ENCODE data around the gene HEXD.
A peak's percentile ranks its signal among the peaks of the same experiment; 100 is the strongest.

The HEXD gene

DNA sequence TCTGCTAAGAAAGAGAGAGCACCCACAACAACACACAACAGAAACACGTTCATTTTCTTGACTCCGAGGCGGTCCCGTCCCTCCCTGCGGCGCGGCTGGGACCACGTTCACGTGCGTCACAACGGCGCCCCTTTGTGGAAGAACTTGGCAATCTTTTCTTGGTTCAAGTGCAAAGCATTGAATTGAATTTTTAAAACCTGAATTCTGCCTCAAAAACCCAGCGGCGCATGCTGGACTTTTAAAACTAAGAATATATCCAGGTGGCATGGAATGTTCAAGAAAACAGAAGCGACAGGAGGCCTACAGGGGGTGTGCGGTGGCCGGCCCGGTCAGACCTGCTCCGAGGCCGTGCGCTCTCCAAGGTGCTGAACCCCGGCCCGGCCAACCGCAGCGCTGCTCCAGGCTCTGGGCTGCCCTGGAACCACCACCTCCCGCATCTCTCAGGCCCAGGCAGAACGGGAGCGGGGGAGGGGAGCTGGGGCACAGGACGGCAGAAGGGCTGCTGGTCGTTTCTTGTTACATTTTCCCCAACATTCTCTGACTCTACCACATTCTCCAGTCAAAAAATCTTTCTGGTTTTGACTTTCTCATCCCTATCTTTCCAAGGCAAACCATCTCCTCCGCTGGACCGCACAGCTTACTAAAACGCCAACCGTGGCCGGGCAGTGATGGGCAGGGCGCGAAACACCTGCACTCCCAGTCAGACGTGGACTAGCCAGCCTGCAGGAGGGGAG is 3.4 kb upstream of the HEXD start:
- peak; percentile 33 to 57 (median 45) for DNase-seq (ENCODE audit: low read depth in 3 of 3, low spot score in 1 of 3)

DNA sequence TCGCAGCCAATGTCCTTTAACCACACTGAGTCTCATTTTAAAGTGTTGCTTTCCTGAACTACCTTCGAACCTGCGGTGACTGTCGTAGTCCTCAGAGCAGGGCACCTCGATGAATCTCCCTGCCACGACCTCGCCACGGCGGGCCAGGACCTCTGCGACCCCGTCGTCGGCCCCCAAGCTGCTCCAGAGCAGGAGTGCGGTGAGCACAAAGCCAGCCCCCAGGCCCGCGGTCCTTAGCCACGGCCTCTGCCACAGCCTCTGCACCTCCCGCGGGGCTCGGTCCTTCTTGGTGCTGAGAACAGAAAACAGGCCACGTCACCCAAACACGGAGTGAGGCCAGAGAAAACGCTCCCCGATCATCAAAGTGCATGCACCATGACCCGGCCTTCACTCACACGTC is 2.8 kb upstream of the HEXD start:
- DNase-seq (ENCODE audit: low read depth in 3 of 3, low spot score in 1 of 3) = no peak

DNA sequence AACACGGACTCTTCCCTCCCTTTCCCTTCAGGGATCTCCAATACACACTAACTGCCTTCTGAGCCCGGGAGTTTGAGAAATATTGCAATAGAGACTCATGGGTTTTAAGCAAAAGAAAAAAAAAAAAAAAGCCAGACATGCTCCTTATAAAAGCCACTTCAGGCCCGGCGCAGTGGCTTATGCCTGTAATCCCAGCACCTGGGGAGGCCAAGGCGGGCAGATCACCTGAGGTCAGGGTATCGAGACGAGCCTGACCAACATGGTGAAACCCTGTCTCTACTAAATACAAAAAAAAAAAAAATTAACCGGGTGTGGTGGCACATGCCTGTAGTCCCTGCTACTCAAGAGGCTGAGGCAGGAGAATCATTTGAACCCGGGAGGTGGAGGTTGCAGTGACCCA is 2.4 kb upstream of the HEXD start:
- no peak for DNase-seq (ENCODE audit: low read depth in 3 of 3, low spot score in 1 of 3)

DNA sequence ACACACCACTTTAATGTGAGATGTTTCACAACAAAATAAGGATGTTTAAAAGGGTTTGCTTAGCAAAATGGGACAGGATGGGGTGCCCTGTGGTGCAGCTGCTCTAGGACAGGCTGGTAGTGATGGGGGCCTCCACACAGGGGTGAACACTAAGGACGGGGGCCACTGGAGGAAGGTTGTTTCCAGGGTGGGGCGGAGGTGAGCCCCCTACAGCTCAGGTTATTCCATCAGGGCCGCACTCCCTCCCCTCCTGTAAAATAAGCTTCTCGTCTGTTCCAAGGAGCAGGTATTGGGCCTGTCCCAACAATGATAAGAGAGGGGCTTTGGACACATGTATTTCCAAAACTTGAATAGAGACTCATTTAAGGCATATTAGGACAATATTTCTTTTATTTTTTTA is 1.9 kb upstream of the HEXD start:
- no peak for DNase-seq (ENCODE audit: low read depth in 3 of 3, low spot score in 1 of 3)

DNA sequence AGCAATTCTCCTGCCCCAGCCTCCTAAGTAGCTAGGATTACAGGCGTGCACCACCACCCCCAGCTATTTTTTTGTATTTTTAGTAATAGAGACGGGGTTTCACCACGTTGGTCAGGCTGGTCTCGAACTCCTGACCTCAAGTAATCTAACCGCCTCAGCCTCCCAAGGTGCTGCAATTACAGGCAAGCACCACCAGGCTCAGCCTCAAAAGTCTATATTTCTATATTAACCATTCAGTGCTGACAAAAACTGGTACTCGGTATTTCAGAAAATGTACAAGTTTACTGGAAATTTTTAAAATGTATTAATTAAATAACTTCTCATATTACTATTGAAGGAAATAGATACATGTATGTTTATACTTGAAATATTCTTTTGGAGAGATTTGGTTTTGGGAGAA is 1.4 kb upstream of the HEXD start:
- no peak for DNase-seq (ENCODE audit: low read depth in 3 of 3, low spot score in 1 of 3)

DNA sequence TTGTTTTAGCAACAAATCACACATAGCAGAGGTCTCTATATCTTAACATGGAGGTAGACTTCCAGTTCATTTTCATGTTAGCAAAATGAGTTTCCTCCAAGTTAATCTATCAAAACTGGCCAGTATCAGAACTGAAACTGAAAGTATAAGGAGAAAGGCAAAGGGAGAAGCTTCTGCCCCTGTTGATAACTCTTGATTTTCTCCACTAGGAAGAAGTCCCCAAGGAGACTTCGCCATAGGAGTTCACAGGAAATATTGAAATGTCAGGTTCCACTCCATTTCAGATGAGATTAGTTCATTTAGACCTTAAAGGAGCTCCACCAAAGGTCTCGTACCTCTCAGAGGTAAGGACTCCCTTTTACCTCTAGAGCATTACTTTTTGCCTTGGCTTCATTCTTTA is 1.4 kb downstream of the HEXD start:
- no peak for DNase-seq (ENCODE audit: low read depth in 3 of 3, low spot score in 1 of 3)

DNA sequence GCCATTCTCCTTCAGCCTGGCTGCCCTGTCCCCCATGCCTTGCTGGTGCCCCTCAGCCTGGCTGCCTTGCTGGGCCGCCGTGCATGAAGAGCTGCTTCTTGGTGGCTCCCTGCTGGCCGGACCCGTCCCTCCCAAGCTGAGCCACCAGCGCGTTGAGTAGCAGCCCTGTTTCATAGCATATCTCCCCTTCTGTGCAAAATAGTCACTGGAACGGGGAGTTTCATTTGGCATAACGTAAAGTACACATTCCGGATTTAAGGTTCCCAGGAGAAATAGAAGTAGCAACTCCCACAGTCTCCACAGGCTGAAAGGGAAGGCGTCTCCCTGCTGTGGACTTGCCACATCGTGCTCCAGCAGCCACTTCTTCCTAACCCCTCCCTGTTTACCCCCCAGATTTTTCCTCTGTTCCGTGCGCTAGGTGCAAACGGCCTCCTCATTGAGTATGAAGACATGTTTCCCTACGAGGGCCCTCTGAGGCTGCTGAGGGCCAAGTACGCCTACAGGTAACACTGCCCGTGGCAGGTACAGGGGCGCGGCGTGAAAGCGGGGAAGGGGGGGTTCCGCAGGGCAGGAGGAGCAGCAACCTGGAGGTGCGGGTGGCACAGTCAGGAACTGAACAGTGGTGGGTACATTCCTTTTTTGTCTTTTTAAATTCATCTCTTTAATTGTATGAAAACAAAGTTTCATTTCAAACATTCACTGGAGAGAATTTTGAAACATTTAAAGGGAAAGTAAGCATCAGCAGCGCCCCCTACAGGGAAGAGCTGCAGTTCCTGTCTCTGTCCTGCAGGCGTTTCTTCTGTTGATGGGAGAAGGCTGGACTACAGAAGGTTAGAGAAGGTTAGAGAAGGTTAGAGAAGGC is 6.1 kb downstream of the HEXD start:
- DNase-seq (ENCODE audit: low read depth in 3 of 3, low spot score in 1 of 3) = peak in 1 of 3 donors; percentile 48

DNA sequence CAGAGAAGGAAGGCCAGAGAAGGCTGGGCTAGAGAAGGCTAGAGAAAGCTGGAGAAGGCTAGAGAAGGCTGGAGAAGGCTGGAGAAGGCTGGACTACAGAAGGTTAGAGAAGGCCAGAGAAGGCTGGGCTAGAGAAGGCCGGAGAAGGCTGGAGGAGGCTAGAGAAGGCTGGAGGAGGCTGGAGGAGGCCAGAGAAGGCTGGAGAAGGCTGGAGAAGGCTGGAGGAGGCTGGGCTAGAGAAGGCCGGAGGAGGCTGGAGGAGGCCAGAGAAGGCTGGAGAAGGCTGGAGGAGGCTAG is 6.7 kb downstream of the HEXD start:
- DNase-seq (ENCODE audit: low read depth in 3 of 3, low spot score in 1 of 3) = no peak

DNA sequence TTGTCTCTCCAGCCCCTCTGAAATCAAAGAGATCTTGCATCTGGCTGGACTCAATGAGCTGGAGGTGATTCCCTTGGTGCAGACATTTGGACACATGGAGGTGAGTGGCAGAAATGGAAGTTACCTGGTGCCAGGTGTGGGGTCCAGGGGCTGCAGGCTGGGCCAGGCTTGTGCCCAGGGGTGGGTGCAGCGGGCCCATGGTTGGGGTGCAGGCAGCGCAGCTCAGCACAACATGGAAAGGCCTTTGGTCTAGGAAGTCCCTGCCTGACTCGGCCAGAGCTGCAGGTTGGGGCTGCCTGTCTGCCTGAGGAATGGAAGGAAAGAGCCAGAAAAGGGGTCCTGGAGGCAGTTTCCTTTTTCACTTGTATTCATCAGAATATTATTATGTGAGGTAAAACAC is 10.4 kb downstream of the HEXD start:
- no peak for DNase-seq (ENCODE audit: low read depth in 3 of 3, low spot score in 1 of 3)

DNA sequence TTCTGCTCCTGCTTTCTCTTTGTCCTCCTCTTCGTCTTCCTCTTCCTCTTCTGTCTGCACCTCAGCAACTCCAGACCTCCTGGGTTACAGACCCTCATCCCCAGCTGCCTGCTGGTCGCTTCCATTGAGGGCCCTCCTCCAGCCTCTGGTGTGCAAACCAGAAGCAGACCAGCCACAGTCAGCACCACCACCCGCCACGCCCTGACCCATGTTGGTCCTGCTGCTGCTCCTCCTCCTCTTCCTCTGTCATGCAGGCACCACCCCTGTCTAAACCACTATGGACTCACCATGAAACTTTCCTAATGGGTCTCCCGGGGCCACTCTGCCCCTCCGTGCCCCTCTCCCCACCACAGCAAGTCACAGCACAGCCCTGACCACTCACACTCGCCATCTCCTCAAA is 11.7 kb downstream of the HEXD start:
- no peak for DNase-seq (ENCODE audit: low read depth in 3 of 3, low spot score in 1 of 3)

DNA sequence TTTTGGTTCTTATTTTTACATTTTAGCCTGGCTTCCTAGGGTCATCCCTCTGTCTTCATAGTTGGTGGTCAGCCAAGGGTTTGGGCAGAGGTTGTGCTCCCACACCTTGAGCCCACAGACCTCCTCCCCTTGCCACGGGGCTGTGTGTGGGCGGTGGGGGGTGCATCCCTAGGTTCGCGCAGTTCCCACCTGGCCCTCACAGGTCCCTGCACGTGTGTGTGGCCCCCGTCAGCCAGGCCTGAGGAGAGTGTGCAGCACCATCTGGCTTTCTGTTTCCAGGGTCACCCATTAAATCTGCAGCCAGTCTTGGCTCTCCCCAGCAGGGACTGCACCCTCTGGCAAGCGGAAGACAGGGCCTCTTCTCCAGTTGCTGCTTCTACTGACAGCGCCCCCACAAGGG is 13.9 kb downstream of the HEXD start:
- no peak for DNase-seq (ENCODE audit: low read depth in 3 of 3, low spot score in 1 of 3)

DNA sequence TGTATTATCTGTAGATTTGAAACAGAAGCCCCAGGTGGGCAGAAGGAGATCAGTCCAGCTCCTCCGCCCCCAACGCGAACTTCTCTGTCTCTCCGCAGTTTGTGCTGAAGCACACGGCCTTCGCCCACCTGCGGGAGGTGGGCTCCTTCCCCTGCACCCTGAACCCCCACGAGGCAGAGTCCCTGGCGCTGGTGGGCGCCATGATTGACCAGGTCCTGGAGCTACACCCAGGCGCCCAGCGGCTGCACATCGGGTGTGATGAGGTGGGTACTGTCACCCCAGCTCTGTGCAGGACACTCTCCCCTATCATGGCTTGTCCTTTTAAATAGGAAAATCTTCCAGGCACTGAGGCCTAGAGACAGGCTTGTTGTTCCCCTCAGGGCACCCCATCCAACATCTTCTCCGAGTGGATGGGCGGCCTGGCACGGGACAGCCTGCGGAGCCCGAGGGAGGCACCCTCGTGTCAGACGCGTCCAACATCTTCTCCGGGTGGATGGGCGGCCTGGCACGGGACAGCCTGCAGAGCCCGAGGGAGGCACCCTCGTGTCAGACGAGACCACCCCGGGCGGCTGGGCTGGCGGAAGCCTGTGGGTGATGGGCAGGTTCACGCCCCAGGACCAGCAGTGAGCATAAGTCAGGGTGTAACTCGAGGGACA is 15.5 kb downstream of the HEXD start:
- no peak for DNase-seq (ENCODE audit: low read depth in 3 of 3, low spot score in 1 of 3)

DNA sequence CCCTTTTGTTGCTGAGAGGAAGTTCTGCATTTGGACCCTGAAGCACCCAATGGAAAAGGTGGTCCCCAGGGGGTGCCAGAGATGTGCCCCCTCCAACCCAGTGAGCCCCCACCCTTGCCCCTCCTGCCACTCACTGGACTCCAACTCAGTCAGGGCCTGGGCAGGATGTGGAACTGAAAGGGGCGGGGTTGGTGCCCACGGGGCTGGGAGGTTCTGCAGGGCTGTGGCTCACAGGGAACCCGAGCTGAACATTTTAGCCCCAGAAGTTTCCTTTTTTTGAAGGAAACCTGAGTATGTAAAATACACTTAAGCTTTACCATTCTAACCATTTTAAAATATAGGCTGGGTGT is 16.0 kb downstream of the HEXD start:
- DNase-seq (ENCODE audit: low read depth in 3 of 3, low spot score in 1 of 3) = no peak

DNA sequence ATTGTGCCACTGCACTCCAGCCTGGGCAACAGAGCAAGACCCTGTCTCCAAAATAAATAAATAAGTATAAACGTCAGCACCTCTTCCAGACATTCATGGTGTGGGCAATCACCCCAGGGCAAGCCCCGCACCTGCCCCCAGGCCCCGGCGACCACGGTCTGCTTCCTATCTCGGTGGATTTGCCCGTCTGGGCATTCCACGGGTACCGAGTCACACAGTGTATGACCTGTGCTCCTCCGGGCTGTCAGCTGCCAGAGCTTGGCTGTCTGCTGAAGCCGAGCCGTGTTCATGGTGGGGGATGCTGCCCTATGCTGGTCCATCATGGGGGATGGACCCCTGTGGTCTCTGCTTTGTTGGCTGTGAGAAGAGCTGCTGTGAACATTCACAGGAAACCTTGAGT is 17.0 kb downstream of the HEXD start:
- no peak for DNase-seq (ENCODE audit: low read depth in 3 of 3, low spot score in 1 of 3)

DNA sequence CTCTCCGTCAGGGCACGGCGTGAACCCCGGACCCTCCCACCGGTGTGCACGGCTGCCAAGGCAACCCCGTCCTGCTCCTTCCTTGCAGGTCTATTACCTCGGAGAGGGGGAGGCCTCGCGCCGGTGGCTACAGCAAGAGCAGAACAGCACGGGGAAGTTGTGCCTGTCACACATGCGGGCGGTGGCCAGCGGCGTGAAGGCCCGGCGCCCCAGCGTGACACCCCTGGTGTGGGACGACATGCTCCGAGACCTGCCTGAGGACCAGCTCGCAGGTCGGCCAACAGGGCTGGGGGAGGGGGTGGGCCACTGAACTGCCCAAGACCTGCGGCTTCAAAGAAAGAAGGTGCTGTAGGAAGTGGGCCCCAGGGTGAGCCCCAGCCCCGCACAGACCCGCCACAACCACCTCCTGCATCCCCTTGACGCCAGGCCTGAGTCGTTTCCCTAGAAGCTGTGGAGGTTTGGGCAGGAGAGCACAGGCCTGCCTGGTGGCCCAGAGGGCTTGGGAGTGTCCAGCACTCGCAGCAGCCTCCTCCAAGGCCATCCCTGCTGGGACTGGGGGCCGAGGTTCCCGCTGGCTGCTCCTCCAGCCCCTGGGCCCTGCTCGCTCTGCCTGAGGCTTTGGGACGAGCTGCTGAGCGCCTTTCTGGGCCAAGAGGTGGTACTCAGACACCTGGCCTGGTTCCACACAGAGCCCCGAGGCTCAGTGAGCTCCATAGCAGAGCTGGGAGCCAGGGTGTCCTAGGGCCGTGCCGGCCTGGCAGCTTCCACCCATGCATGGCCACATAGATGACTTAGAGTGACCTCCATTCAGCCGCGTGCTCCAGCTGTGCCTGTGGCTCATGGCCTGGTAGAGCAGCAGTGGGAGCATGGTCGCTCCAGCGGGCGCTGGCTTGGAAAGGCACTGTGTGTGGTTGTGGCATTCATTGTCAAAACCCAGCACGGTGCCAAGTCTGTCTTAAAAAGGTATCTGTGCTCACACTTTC is 17.7 kb downstream of the HEXD start:
- no peak for DNase-seq (ENCODE audit: low read depth in 3 of 3, low spot score in 1 of 3)

DNA sequence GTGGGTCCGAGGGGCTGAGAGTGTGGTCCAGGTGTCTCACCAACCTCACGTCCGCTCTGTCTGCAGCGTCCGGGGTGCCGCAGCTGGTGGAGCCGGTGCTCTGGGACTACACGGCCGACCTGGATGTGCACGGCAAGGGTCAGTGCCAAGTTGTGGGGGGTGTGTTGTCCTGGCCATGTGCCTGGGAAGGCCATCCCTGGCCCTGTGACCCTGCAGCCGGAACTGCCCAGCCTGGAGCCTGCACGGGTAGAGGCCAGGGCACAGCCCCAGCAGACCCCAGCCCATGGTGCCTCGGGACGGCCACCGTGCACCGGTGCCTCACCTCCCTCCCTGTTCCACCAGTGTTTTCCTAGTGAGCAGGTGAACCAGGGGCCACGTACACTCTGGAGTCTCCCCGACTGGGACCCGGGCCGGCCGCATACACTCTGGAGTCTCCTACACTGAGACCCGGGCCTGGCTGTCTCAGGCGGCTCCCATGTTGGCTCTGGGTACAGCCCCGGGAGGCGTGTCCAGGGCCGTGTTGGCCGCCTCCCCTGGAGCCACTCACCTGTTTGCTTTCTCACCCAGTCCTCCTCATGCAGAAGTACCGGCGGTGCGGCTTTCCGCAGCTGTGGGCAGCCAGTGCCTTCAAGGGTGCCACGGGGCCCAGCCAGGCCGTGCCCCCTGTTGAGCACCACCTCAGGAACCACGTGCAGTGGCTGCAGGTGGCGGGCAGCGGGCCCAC is 18.6 kb downstream of the HEXD start:
- no peak for DNase-seq (ENCODE audit: low read depth in 3 of 3, low spot score in 1 of 3)

DNA sequence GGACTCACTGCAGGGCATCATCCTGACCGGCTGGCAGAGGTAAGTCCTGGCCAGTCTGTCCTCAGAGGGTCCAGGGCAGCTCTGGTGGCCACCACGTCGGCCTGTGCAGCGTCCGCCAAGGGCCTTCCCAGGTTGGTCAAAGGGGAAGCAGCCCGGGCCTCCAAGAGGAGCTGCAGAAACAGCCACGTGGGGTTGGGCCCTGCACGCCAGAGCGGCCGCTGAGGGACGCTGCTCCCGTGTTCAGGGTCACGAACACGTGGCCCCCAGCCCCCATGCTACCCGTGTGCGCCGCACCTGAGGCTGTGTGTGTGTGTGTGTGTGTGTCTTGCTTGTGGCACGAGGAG is 19.1 kb downstream of the HEXD start:
- DNase-seq (ENCODE audit: low read depth in 3 of 3, low spot score in 1 of 3) = no peak

DNA sequence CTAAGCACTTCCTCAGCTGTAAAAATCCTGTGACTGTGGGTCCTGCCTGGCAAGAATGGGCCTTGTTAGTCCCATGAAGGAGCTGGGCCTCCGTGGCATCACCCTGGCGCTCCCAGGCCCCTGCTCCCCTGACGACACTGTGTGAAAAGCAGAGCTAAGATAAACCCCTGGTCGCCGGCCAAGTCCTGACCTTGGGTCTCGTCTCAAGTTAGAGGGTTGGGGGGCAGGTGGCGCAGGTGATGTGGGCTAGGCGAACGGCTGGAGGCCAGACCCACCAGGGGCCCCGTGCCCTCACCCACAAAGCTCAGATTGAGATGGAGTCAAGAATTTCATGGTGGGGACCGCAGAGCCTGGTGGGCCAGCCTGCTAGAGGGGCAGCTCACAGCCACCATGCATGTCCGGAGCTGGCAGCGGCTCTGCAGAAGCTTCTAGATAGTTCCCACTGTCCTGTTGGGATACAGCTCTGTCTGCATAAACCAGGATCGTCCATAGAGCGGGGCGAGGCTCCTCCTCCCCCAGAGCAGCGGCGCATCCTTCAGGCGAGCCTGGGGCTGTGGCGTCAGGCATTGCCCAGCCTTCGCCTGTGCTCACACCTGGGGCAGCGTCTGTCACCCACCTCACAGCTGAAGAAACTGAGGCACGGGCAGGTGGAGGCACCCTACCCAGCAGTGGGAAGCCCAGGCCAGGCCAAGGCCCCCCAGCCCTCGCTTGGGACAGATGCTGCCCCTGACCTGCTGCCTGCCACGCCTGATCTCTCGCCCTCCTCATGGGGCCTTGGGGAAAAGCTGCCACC is 20.4 kb downstream of the HEXD start:
- DNase-seq (ENCODE audit: low read depth in 3 of 3, low spot score in 1 of 3) = no peak

DNA sequence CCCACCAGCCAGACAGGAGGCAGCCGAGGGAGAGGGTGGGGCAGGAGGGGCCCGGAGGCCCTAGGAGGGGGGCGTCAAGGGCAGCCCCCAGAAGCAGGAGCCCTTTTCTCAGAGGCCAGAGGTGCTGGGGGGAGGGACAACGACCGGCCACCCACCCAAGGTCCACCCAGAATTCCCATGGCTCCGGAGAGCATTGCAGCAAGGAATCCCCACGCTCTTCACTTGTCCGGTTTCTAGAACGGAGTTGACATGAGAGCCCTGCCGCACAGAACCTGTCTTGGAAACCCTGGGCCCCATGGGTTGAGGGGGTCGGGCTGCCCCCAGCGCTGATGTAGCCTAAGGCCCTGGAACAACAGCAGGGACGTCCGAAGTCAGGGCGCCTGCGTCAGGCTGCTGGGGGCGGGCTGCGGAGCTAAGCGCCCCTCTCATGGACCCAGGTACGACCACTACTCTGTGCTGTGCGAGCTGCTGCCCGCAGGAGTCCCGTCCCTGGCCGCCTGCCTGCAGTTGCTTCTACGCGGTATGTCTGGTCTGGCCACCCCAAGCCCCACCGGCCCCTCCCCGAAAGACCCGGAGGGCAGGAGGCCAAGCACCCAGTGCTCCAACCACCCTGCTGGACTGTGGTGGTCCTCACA is 21.2 kb downstream of the HEXD start:
- no peak for DNase-seq (ENCODE audit: low read depth in 3 of 3, low spot score in 1 of 3)
